NOMO-1 treated with DMSO at 0.1 percent for 48 hours (cell line): ENCODE measurements around the gene LFNG.
"Not testable (repeated sequence)": the region's sequence is repeated elsewhere in the genome, so short reads cannot be mapped to it uniquely, and the experiment has no call there.

Experiments used
- DNase-seq: peaks from one replicate; lab custom pipeline; 2025; ENCODE audit not compliant: unreplicated experiment; lab: John Stamatoyannopoulos, UW

The LFNG gene

GRCh38 chr7:2542916-2543871 lies 23.6 kb downstream of the LFNG start:
- no peak for DNase-seq

- DNase-seq, result no peak
Measured at GRCh38 chr7:2544541-2545188, 25.1 kb downstream of the LFNG start.

- DNase-seq, result no peak
Measured at GRCh38 chr7:2545746-2546425, 26.3 kb downstream of the LFNG start.

- no peak for DNase-seq
Measured at GRCh38 chr7:2546776-2547586, 27.4 kb downstream of the LFNG start.

- no peak for DNase-seq
Measured at GRCh38 chr7:2551418-2551817, 31.8 kb downstream of the LFNG start.

- no peak for DNase-seq
Measured at GRCh38 chr7:2553108-2553507, 33.5 kb downstream of the LFNG start.

- DNase-seq, result no peak
Measured at GRCh38 chr7:2553831-2554581, 34.4 kb downstream of the LFNG start.

GRCh38 chr7:2554661-2555111 lies 35.1 kb downstream of the LFNG start:
- no peak for DNase-seq

GRCh38 chr7:2555121-2556052 lies 35.8 kb downstream of the LFNG start, which contains the start of gene BRAT1:
BRAT1 (minus strand) TSS chr7:2555524; CDS start chr7:2554431, 1,093 bp downstream.
- peak; percentile 92 for DNase-seq

- peak; percentile 77 for DNase-seq
Measured at GRCh38 chr7:2558629-2559282, 39.2 kb downstream of the LFNG start, which contains the start of gene IQCE. IQCE (plus strand) TSS chr7:2558979; CDS start chr7:2559182, 203 bp downstream.

- DNase-seq, result no peak
Measured at GRCh38 chr7:2559283-2559950, 39.8 kb downstream of the LFNG start.

- DNase-seq, result not testable (repeated sequence)
Measured at GRCh38 chr7:2563955-2564354, 44.4 kb downstream of the LFNG start.

GRCh38 chr7:2564970-2565540 lies 45.5 kb downstream of the LFNG start:
- no peak for DNase-seq

GRCh38 chr7:2566348-2566889 lies 46.8 kb downstream of the LFNG start:
- DNase-seq, result no peak

GRCh38 chr7:2566890-2567678 lies 47.5 kb downstream of the LFNG start:
- DNase-seq, result no peak

- no peak for DNase-seq
Measured at GRCh38 chr7:2567679-2568278, 48.2 kb downstream of the LFNG start.
